ENCODE data around the gene MGAT5B. TPM values are rescaled to one million over a fixed set of nuclear protein-coding genes. Genes with fewer than 3 reads are reported as not detected.

Gene MGAT5B
- total and polyA plus RNA-seq, 10 of the 15 experiments (the other 5 are each of a cell fraction or from before 2014, with no cell fraction given), result 0.13 TPM; not detected in 9

- no peak for TF ChIP-seq ZBTB11 (CRISPR knock-in tag; IDR thresholded peaks at IDR 0.05)
- TF ChIP-seq RAD21 (IDR thresholded peaks at IDR 0.05; ENCODE audit: insufficient read depth, low read depth, low read length), result peak; percentile 90
- TF ChIP-seq CEBPB (IDR thresholded peaks at IDR 0.05; ENCODE audit: borderline replicate concordance in 1 of 2, low read depth in 2 of 2, low read length in 2 of 2), result no peak
- no peak for TF ChIP-seq HDAC2 (IDR thresholded peaks at IDR 0.05)
- TF ChIP-seq EP300 (IDR thresholded peaks at IDR 0.05; ENCODE audit: borderline replicate concordance in 1 of 2, control insufficient read depth in 1 of 2, low read depth in 2 of 2, low read length in 2 of 2), result no peak
- no peak for TF ChIP-seq ATF7 (IDR thresholded peaks at IDR 0.05; ENCODE audit: low read depth)
- TF ChIP-seq MYC (IDR thresholded peaks at IDR 0.05; ENCODE audit: insufficient read depth, insufficient read length, insufficient replicate concordance, low read length, severe bottlenecking), result no peak
- TF ChIP-seq MXI1 (IDR thresholded peaks at IDR 0.05; ENCODE audit: low read depth, low read length), result no peak
- TF ChIP-seq IKZF1 (conservative IDR thresholded peaks at IDR 0.05), result peak; percentile 55
- TF ChIP-seq NR2F1 (conservative IDR thresholded peaks at IDR 0.05), result 0 out of 2 replicates have a peak, but pooled peaks have one; percentile 32
- TF ChIP-seq PBX3 (IDR thresholded peaks at IDR 0.05; ENCODE audit: insufficient replicate concordance, low read depth, low read length), result no peak
- TF ChIP-seq TCF12 (IDR thresholded peaks at IDR 0.05; ENCODE audit: low read depth, low read length), result 0 out of 2 replicates have a peak, but pooled peaks have one; percentile 29
- no peak for TF ChIP-seq FOS (IDR thresholded peaks at IDR 0.05; ENCODE audit: borderline replicate concordance, extremely low read depth, insufficient read length)
- TF ChIP-seq ESRRA (IDR thresholded peaks at IDR 0.05; ENCODE audit: low read length), result no peak
- no peak for TF ChIP-seq TBL1XR1 (IDR thresholded peaks at IDR 0.05; ENCODE audit: low read depth, low read length)
- TF ChIP-seq IKZF2 (IDR thresholded peaks at IDR 0.05), result no peak
- no peak for TF ChIP-seq ZNF622 (IDR thresholded peaks at IDR 0.05)
- TF ChIP-seq PAX8 (IDR thresholded peaks at IDR 0.05), result no peak
- no peak for TF ChIP-seq CEBPZ (IDR thresholded peaks at IDR 0.05; ENCODE audit: low read depth, low read length)
- TF ChIP-seq HCFC1 (IDR thresholded peaks at IDR 0.05; ENCODE audit: low read length), result no peak
- TF ChIP-seq RAD51 (IDR thresholded peaks at IDR 0.05), result no peak
- no peak for TF ChIP-seq CBX3 (IDR thresholded peaks at IDR 0.05; ENCODE audit: borderline replicate concordance, low read depth)
- TF ChIP-seq STAT3 (IDR thresholded peaks at IDR 0.05; ENCODE audit: low read depth, low read length), result no peak
- TF ChIP-seq LARP7 (IDR thresholded peaks at IDR 0.05), result peak; percentile 60; the same call in 1 of the 2 replicates
- TF ChIP-seq SMC3 (IDR thresholded peaks at IDR 0.05; ENCODE audit: borderline replicate concordance, low read length), result peak; percentile 86
Observed at GRCh38 chr17:76868176-76868668, at the start of gene MGAT5B (continued).
